ENCODE results near the gene MYCBP2. TPM values are rescaled to one million over a fixed set of nuclear protein-coding genes. Genes with fewer than 3 reads are reported as not detected.

The MYCBP2 gene
- total and polyA plus RNA-seq, 4 donors, result 12.1 to 86.4 (median 30.0) TPM

GRCh38 chr13:77099415-77099814 is 227.5 kb downstream of the MYCBP2 start:
- 94% methylated on average over 3 of the region's 3 CpGs for WGBS
- no peaks in the 10 kb centered on the region for H3K9me3 ChIP-seq (ENCODE audit: control insufficient read depth in 4 of 4, low read length in 3 of 4)
- no peaks in the 10 kb centered on the region for H3K4me1 ChIP-seq (ENCODE audit: control insufficient read depth in 4 of 4, insufficient read depth in 4 of 4, low read length in 3 of 4)

More at GRCh38 chr13:77099415-77099814, 227.5 kb downstream of the MYCBP2 start:
- no peak overlapping the region for H3K9ac ChIP-seq (ENCODE audit: low read depth in 1 of 2, low read length in 2 of 2)
- H3K27me3 ChIP-seq (ENCODE audit: control insufficient read depth in 4 of 4, insufficient read depth in 4 of 4, low read length in 3 of 4), result no peaks in the 10 kb centered on the region
- TF ChIP-seq FOXA2 (IDR thresholded peaks at IDR 0.05) (no peak), NR2F2 (IDR thresholded peaks at IDR 0.05) (no peak), SP1 (IDR thresholded peaks at IDR 0.05) (no peak), FOXA1 (IDR thresholded peaks at IDR 0.05) (no peak), HNF4G (IDR thresholded peaks at IDR 0.05) (no peak), GABPA (IDR thresholded peaks at IDR 0.05 in 1 of 2, conservative IDR thresholded peaks at IDR 0.05 in 1 of 2) (no peak), JUND (IDR thresholded peaks at IDR 0.05) (no peak), ZBTB33 (IDR thresholded peaks at IDR 0.05) (no peak), CTCF (IDR thresholded peaks at IDR 0.05; ENCODE audit: low read depth, low read length, missing input control) (no peak), HNF4A (conservative IDR thresholded peaks at IDR 0.05) (no peak), RXRA (IDR thresholded peaks at IDR 0.05) (no peak), EGR1 (IDR thresholded peaks at IDR 0.05; ENCODE audit: low read depth in 2 of 2) (no peak), RAD21 (IDR thresholded peaks at IDR 0.05) (no peak), REST (IDR thresholded peaks at IDR 0.05) (no peak), YY1 (IDR thresholded peaks at IDR 0.05) (no peak)
- H3K27ac ChIP-seq (ENCODE audit: low read depth in 1 of 2, low read length in 2 of 2), result no peak overlapping the region
- no peak overlapping the region for H3K4me3 ChIP-seq (ENCODE audit: low read depth in 1 of 3, low read length in 3 of 3)
- peaks cover 2 to 24% (median 15%) of the 10 kb centered on the region in 4 donors for H3K36me3 ChIP-seq (ENCODE audit: control insufficient read depth in 4 of 4, insufficient read depth in 3 of 4, low read depth in 1 of 4, low read length in 3 of 4)
- no peak for DNase-seq (ENCODE audit: low spot score)

All from liver (tissue), 9 donors.